Natural killer cell (primary cell): ENCODE measurements around the gene CAMK2N2. TPM values are rescaled to one million over a fixed set of nuclear protein-coding genes. Genes with fewer than 3 reads are reported as not detected.

ENCODE experiments used
- ATAC-seq, 3 donors: fragments of 150-1000 bp in 2 of 3; fragments of 200-7000 bp in 1 of 3; cut with Tn5 transposase; 1 replicate in 1 of 3; 2 replicates in 2 of 3; pipeline ENCODE4 v1.10.0; 2021; ENCODE audit warnings: mild to moderate bottlenecking in 2 of 3, moderate library complexity in 2 of 3
- DNase-seq, 2 donors: peaks; one replicate each; pipeline versions ENCODE4 v3.0.0 to v3.0.0-alpha.2; 2013 to 2021; ENCODE audit warnings: mixed read lengths in 1 of 2
- H3K27ac ChIP-seq: one replicate; pipeline ENCODE4 v1.5.1; 2013; ENCODE audit warnings: mild to moderate bottlenecking, low read length
- H3K27me3 ChIP-seq: one replicate; pipeline ENCODE4 v1.6.1; 2013; ENCODE audit warnings: low read length; ENCODE audit not compliant: control insufficient read depth, insufficient read depth
- H3K36me3 ChIP-seq: one replicate; pipeline ENCODE4 v1.6.1; 2013; ENCODE audit warnings: low read length; ENCODE audit not compliant: control insufficient read depth, insufficient read depth
- H3K4me1 ChIP-seq: one replicate; pipeline ENCODE4 v1.6.1; 2013; ENCODE audit warnings: low read length; ENCODE audit not compliant: control insufficient read depth, insufficient read depth
- H3K4me3 ChIP-seq: one replicate; pipeline ENCODE4 v1.5.1; 2013; ENCODE audit warnings: low read length
- H3K9me3 ChIP-seq: one replicate; pipeline ENCODE4 v1.6.1; 2013; ENCODE audit warnings: low read length; ENCODE audit not compliant: control insufficient read depth, insufficient read depth
- H3K27ac Mint-ChIP-seq, 2 donors: one replicate each; pipeline ENCODE4 v1.8.0; 2022; ENCODE audit warnings: mild to moderate bottlenecking in 2 of 2, mixed read lengths in 2 of 2, moderate library complexity in 1 of 2
- H3K27me3 Mint-ChIP-seq, 2 donors: one replicate each; pipeline ENCODE4 v1.8.0; 2022; ENCODE audit warnings: low read depth in 2 of 2, mixed read lengths in 2 of 2
- H3K36me3 Mint-ChIP-seq: one replicate; pipeline ENCODE4 v1.8.0; 2022; ENCODE audit warnings: mixed read lengths
- H3K4me1 Mint-ChIP-seq, 2 donors: one replicate each; pipeline ENCODE4 v1.8.0; 2022; ENCODE audit warnings: mixed read lengths in 2 of 2
- H3K4me3 Mint-ChIP-seq: one replicate; pipeline ENCODE4 v1.8.0; 2022; ENCODE audit warnings: mild to moderate bottlenecking, moderate library complexity, mixed read lengths
- H3K9me3 Mint-ChIP-seq, 2 donors: one replicate each; pipeline ENCODE4 v1.8.0; 2022; ENCODE audit warnings: mixed read lengths in 2 of 2
- WGBS: methylation state at CpG from one replicate; pipeline ENCODE4 v1.1.7; 2013; ENCODE audit warnings: missing lambda C conversion rate; ENCODE audit not compliant: insufficient coverage; 5-methylcytosine and 5-hydroxymethylcytosine counted together
- intact Hi-C: fragments of 100-400 bp; cut with micrococcal nuclease; formaldehyde crosslinking; loops from one replicate; pipeline ENCODE4 v1.14.2; 2022
- total RNA-seq, 4 donors: library from RNA; stranded (reverse); fragments of 120-200 nt in 1 of 4; gene quantifications; one replicate each; pipeline versions ENCODE4 v1.2.3 to v1.2.4, GENCODE V29; 2013 to 2022
- TF ChIP-seq, protein P1 (sequence below): fragments of 200-600 bp; IDR thresholded peaks from one replicate; pipeline ENCODE4 v1.8.0; 2022; ENCODE audit warnings: antibody characterized with exemption

The CAMK2N2 gene
- total RNA-seq, 3 donors from 2014 or later (not counting 1 experiment from before 2014, with no cell fraction given), result 0.71 to 0.82 TPM; not detected in 1

DNA sequence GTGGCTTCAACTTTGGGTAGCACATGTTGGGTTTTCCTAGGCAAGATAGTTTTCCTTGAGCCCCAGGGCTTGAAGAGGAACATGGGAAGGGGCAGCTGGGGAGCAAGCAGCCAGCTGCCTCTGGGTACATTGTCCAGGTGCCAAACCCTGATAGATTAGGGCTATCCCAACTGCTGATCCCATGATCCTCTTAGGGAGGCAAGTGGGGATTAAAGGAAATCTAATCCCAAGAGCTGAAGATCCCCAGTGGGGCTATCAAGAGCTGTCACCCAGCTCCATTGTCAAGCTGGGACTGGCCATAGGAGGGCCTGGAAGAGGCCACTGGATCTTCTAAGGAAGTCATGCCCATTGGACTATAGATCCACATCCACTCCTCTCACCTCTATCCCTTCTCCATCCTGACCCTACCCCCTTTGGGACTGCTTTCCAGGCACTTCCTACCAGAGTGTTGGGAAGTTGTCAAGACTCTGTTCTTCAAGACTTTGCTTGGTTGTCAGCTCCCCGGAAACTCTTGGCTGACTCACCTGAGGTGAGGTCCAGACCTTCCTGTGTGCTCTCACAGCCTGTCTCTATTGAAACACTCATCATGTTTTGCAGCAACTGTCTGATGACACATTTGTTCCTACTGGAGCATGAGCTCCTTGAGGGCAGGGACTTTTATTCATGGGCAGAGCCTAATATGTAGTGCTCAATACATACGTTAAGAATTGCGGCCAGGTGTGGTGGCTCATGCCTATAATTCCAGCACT lies 5.9 kb downstream of the CAMK2N2 start:
- Histone ChIP-seq H3K9me3 (no peaks in the 10 kb centered on the region), H3K4me1 (peaks cover 6% of the 10 kb centered on the region)
- no peak overlapping the region for H3K27ac Mint-ChIP-seq

DNA sequence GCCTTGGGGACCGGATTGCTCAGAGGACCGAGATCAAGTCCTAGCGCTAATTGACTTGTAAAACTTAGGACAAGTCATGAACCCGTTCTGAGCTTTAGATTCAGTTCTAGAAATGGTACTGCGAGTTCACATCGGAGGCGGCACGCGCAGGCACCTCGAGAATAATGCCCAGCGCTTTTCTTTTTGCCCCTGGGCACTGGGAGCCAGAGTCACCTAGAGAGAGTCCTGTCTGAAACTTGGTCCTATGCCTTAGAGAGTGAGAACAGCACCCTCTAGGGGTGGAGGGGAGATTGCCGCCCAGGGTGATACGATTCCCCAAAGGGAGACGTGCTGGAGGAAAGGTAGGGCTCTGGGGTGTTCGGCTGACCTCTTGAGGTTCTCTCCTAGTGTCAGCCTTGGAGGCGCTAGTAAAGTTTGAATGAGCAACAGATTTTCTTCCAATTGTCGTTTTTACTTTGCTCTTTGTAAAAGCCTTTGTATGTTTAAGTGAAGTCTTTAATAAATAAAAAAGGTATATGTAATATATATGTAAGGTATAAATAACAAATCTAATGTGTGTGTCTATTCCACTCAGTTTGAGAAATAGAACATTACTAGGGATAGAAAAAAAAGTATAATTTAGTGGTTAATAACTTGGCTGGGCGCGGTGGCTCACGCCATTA lies 11.1 kb downstream of the CAMK2N2 start:
- peaks cover 17 to 21% of the 10 kb centered on the region in 2 donors for H3K4me1 Mint-ChIP-seq

More for the DNA sequence above, 5.9 kb downstream of the CAMK2N2 start:
- intact Hi-C loops, result no loop called here
- peaks cover 3% of the 10 kb centered on the region for H3K27me3 ChIP-seq
- H3K4me1 Mint-ChIP-seq, result peaks cover 4 to 10% of the 10 kb centered on the region in 2 donors
- no peak for DNase-seq
- no peaks in the 10 kb centered on the region for H3K9me3 Mint-ChIP-seq
- no peak overlapping the region for H3K4me3 Mint-ChIP-seq
- no peak overlapping the region for H3K4me3 ChIP-seq
- no peaks in the 10 kb centered on the region for H3K36me3 Mint-ChIP-seq
- no peaks in the 10 kb centered on the region for H3K36me3 ChIP-seq
- peaks cover 0 to 5% of the 10 kb centered on the region in 2 donors for H3K27me3 Mint-ChIP-seq
- no peak for ATAC-seq
- 96% methylated on average over 3 of the region's 3 CpGs for WGBS
- TF ChIP-seq, protein P1, sequence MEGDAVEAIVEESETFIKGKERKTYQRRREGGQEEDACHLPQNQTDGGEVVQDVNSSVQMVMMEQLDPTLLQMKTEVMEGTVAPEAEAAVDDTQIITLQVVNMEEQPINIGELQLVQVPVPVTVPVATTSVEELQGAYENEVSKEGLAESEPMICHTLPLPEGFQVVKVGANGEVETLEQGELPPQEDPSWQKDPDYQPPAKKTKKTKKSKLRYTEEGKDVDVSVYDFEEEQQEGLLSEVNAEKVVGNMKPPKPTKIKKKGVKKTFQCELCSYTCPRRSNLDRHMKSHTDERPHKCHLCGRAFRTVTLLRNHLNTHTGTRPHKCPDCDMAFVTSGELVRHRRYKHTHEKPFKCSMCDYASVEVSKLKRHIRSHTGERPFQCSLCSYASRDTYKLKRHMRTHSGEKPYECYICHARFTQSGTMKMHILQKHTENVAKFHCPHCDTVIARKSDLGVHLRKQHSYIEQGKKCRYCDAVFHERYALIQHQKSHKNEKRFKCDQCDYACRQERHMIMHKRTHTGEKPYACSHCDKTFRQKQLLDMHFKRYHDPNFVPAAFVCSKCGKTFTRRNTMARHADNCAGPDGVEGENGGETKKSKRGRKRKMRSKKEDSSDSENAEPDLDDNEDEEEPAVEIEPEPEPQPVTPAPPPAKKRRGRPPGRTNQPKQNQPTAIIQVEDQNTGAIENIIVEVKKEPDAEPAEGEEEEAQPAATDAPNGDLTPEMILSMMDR, result no peak
- no peak overlapping the region for H3K27ac ChIP-seq

DNA sequence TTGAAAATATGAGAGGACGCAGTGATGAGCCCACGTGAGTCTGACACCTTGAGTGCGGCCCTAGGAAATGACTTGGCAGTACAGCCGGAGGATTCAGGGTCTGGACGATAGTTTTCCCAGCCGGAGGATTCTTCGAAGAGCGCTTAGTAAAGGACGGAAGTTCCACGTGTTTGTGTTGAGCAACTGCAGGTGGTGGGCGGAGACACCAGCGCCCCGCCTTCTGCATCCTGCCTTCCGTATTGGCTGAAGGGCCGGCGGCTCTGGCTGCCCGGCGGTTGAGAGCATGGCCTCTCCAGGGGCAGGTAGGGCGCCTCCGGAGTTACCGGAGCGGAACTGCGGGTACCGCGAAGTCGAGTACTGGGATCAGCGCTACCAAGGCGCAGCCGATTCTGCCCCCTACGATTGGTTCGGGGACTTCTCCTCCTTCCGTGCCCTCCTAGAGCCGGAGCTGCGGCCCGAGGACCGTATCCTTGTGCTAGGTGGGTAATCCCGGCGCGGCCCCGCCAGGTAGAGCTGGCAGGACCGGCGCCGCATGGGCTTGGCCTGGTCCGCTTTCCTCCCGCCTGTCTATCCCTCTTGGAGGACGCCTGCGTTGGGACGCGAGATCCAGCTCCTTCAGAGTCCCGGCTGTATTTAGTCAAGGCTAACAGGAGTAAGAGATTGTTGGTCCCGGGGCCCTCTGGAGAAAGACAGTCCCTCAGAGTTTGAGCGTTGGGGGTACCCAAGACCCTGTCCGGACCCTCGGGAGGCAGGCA lies 11.8 kb downstream of the CAMK2N2 start, which contains the start of gene EEF1AKMT4:
Gene EEF1AKMT4 (plus strand): TSS at position 261 of the 755 bp plus-strand sequence. CDS start 23 bp downstream, at position 284.
- Histone ChIP-seq H3K4me1 (peaks cover 20% of the 10 kb centered on the region), H3K27ac (peak within 1 kb of the TSS; percentile 62), H3K27me3 (no peaks in the 10 kb centered on the region), H3K9me3 (no peaks in the 10 kb centered on the region), H3K4me3 (peak within 1 kb of the TSS; percentile 76), H3K36me3 (peaks cover 11% of the 10 kb centered on the region)
- peak within 1 kb of the TSS; percentile 94 to 99 for H3K27ac Mint-ChIP-seq
- H3K36me3 Mint-ChIP-seq, result peaks cover 8% of the 10 kb centered on the region
- no peaks in the 10 kb centered on the region for H3K9me3 Mint-ChIP-seq
- H3K27me3 Mint-ChIP-seq, result no peaks in the 10 kb centered on the region
- whole genome bisulfite sequencing, result under 1% methylated on average over 54 of the region's 54 CpGs
- ATAC-seq (peak; percentile 86 to 92 (median 88)), DNase-seq (peak; percentile 93 to 98)
- TF ChIP-seq, protein P1, result no peak
- H3K4me1 Mint-ChIP-seq, result peaks cover 21 to 23% of the 10 kb centered on the region in 2 donors
- intact Hi-C loops, result loop anchor here (1.0 to 10.0 kb wide), 7 partner anchors 22 to 355 kb away; partner anchors contain the start of genes AP2M1, EIF2B5 and PSMD2
- H3K4me3 Mint-ChIP-seq, result peak within 1 kb of the TSS; percentile 100

More for the DNA sequence above, 11.1 kb downstream of the CAMK2N2 start:
- H3K9me3 ChIP-seq, result no peaks in the 10 kb centered on the region
- Mint-ChIP-seq H3K9me3 (no peaks in the 10 kb centered on the region), H3K27ac (peak overlapping the region; percentile 94 to 99), H3K4me3 (peak overlapping the region; percentile 100), H3K27me3 (no peaks in the 10 kb centered on the region), H3K36me3 (peaks cover under 1% of the 10 kb centered on the region)
- peak overlapping the region; percentile 76 for H3K4me3 ChIP-seq
- peaks cover 20% of the 10 kb centered on the region for H3K4me1 ChIP-seq
- DNase-seq (peak; percentile 82 to 93), ATAC-seq (peak; percentile 63 to 82 (median 64))
- TF ChIP-seq, protein P1, result peak; percentile 93
- peak overlapping the region; percentile 22 for H3K27ac ChIP-seq
- H3K27me3 ChIP-seq, result no peaks in the 10 kb centered on the region
- H3K36me3 ChIP-seq, result peaks cover 4% of the 10 kb centered on the region
- intact Hi-C loops, result loop anchor here (1.0 kb wide), 2 partner anchors 23 to 49 kb away; partner anchors contain the start of gene PSMD2
- WGBS, result 7% methylated on average over 17 of the region's 20 CpGs
